H1 (cell line): Measurements from ENCODE around the gene RHBDF2.

Experiments
- BRCA1 ChIP-seq: IDR thresholded peaks from 2 replicates; pipeline ENCODE4 v1.6.1; 2012; ENCODE audit warnings: low read depth, low read length, improper control_type of control experiment
- CTCF ChIP-seq, 3 experiments: IDR thresholded peaks; 1 replicate in 2 of 3; 2 replicates in 1 of 3; pipeline versions ENCODE4 v1.5.1 to v1.6.1; 2011; ENCODE audit warnings: low read length in 3 of 3, mild to moderate bottlenecking in 3 of 3, inconsistent platforms in 2 of 3, low read depth in 1 of 3, moderate library complexity in 1 of 3; ENCODE audit not compliant: insufficient read depth in 1 of 3; ENCODE audit errors: control extremely low read depth in 1 of 3
- EZH2 ChIP-seq: fragments of 200-600 bp; sonication (generic); IDR thresholded peaks from 2 replicates; pipeline ENCODE4 v1.7.1; 2012; ENCODE audit warnings: low read depth, mild to moderate bottlenecking, moderate library complexity, low read length, inconsistent platforms; ENCODE audit not compliant: severe bottlenecking
- POLR2A ChIP-seq, 2 experiments: IDR thresholded peaks; 1 replicate in 1 of 2; 2 replicates in 1 of 2; pipeline ENCODE4 v1.6.1; 2011; ENCODE audit warnings: low read depth in 2 of 2, low read length in 2 of 2, mild to moderate bottlenecking in 2 of 2; ENCODE audit errors: control extremely low read depth in 1 of 2

- TF ChIP-seq CTCF (IDR thresholded peaks at IDR 0.05; ENCODE audit: control extremely low read depth in 1 of 3, insufficient read depth in 1 of 3, low read depth in 1 of 3, low read length in 3 of 3) (no peak), POLR2A (IDR thresholded peaks at IDR 0.05; ENCODE audit: control extremely low read depth in 1 of 2, low read depth in 2 of 2, low read length in 2 of 2) (no peak), BRCA1 (no peak), EZH2 (no peak)
Observed at GRCh38 chr17:76528156-76528527, 26.9 kb upstream of the RHBDF2 start.
